SW 1271 (cell line): Measurements from ENCODE around the gene FAM184B.
A peak's percentile ranks its signal among the peaks of the same experiment; 100 is the strongest.

ENCODE experiments used
- DNase-seq, 2 experiments: peaks; one replicate each; lab custom pipeline; 2025; lab: John Stamatoyannopoulos, UW

FAM184B gene

DNA sequence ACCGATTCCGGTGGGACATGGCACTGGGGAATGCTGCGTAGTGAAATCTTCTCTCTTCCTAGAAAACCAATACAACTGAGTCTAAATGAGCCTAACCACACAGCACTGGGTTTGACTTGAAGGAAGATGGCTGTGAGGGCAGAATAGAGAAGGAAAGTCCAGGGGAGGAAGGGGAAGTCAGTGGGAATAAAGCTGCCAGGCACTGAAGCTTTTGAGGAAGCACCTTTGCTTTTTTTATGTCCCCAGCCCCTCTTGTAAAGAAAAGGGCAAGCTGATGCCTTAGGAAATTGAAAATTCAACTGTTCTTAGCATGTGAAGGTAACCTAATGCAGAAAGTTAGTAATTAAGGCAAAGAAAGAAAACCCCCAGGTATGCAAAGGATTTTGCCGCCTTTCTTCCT is 146.4 kb downstream of the FAM184B start:
- DNase-seq = no peak

DNA sequence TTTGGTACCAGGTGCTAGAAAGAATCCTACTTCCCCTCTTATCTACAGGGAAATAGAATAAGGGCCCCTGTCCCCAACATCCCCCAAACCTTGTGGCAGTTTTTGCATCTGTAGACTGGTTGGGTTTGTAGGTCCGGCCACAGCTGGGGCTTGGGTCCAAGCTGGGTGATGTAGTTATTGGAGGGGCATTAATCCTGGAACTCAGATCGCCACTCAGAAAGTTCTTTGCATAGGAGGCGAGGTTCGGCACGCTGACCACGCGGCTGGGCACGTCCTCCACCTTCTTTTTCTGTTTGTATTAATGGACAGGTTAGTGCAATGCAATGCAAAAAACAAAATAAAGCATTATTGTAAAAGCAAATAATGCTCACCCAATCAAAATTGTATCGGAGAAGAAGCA is 147.8 kb downstream of the FAM184B start:
- DNase-seq = no peak

DNA sequence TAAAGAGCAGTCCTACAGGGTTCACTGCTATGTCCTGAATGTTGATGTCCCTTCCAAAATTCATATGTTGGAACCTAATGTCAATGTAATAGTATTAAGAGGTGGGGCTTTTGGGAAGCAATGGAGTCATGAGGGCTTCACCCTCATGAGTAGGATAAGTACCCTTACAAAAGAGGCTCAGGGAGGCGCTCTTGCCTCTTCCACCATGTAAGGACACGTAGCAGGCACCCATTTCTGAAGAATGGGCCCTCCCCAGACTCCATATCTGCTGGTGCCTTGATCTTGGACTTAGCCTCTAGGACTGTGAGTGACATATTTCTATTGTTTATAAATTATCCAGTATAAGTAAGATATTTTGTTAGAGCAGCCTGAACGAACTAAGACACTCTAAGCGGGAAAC is 151.2 kb downstream of the FAM184B start:
- no peak for DNase-seq

DNA sequence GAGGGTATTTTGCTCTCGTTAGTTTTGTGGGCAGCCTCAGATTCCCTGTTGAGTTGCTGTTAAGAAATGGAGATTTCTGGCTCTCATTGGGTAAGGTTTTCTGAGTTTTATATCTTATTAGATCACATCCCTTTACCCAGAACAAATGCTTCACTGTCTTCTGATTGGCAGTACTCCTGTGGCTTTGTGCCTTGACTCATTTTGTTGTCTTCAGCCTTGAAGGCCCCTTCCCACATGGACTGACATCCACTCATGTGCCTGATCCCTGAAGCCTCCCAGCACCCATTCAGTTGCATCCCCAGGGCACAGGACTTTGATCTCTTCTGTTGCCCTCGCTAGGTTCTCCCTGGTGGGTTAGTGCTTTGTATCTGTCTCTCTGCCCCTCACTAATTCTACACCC is 156.6 kb downstream of the FAM184B start:
- no peak for DNase-seq

DNA sequence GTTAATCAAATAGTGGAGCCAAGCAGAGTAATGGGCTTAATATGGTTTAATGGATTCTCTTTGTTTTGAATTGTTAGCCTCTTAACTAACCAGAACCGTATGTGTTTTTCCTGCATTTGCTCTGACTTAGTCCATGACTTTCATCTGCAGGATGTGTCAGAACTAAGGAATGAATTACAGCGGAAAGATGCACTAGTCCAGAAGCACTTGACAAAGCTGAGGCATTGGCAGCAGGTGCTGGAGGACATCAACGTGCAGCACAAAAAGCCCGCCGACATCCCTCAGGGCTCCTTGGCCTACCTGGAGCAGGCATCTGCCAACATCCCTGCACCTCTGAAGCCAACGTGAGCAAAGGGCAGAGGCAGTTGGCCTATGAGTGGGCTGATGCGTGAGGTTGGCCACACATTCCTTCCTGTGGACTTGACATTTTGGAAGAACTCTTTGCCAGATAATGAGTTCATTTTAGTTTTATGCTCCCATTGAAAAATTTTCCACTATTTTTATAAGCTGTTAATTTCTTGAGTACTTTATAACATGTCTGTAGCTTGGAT is 157.9 kb downstream of the FAM184B start:
- DNase-seq = no peak

DNA sequence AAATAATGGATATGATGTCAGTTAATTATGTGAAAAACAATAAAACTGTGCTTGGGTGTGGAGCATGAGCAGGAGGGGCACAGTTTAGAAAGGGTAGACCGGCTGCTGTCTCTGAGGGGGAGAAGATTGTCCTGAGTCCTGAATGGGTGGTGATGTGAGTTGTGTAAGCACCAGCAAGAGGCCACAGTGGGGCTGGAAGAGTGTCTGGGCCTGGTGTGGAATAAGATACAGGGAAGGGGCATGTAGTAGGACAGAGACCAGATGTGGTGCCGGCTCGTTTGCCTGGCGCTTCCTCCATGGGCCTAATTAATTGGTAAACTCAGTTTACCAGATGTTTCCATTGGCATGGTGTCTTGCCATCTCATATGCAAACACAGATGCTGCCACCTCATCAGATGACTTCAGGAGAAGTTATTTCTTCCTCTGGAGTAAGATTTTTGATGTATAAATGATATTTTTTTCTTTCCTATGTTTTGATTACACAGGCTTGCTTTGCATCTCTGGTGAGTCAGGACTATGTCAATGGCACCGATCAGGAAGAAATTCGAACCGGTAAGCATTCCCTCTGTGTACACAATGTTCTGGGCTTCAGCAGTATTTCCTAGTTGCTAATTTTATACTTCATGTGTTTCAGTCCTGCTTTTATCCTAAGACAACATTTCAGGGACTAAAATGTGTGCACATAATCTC is 161.9 kb downstream of the FAM184B start:
- DNase-seq = no peak

DNA sequence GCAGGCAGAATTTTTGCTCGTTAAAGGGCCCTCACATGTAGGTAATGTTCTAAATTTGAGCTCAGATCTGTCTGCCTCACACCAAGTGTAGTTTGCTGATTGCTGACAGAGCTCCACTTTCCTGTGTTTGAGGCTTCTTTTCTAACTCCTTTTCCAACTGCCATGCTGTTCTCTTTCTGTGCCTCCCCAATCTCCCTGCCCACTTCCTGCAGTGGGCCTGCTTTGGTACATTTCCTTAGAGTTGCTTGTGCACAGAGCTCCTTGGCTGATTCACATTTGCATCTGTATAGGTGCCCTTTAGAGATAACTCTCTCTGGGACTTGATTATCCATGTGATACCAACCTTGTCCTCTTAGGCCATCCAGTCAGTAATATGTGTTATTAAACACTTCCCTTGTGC is 162.5 kb downstream of the FAM184B start:
- no peak for DNase-seq

DNA sequence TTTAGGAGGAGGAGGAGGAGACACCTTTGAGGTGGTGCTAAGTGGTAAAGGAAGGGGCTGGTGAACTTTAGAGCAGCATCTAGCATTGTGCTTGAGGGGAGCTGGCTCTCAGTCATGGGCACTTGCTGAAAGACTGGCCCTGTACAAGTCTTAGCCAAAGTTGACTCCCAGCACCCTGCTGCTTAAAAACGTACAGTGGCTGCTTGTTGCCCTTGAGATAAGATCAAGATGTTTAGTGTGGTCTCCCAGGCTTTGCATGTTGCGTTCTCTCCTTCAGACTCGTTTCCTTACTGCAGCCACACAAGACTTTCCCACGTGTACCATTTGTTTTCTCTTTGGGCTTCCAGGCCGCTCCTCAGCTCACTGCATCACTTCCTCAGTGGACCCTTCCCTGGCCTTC is 165.1 kb downstream of the FAM184B start:
- no peak for DNase-seq

DNA sequence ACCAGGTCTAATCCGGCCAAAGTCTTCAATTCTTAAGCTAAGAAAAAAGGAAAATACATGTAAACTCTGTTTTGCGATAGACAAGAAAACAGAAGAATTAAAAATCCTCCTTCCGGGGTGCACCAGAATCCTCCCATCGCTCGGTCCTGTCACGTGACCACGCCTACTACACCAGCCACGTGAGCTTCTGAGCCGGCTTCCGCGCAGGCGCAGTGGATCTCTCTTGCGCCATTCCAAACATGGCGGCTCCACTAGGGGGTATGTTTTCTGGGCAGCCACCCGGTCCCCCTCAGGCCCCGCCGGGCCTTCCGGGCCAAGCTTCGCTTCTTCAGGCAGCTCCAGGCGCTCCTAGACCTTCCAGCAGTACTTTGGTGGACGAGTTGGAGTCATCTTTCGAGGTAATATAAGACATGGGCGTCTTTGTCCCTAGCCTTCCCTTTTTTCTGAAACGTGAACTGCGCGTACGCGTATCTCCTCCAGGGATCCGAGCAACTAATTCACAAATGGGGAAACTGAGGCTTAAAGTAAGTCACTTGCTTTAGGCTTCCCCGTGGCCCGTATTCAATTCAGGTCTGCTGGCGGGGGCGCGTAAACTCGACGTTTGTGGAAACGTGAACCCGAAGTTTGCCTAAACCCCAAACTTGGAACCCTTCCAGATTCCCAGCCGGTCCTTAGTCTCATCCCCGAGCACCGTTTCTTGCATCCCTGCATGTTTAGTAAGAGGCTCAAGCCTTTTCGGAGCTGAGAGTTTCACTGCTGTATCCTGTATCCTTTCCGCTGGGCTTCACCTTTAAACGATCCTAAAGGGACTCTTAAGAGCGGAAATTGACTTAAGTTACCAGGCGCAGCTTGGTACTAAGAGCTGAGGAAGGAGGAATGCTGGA is 166.8 kb downstream of the FAM184B start, which contains the start of gene MED28:
TSS of gene MED28 (plus strand) at position 226 of the 884 bp plus-strand sequence. CDS start at position 240, 14 bp downstream.
- DNase-seq = peak; percentile 73 to 91

DNA sequence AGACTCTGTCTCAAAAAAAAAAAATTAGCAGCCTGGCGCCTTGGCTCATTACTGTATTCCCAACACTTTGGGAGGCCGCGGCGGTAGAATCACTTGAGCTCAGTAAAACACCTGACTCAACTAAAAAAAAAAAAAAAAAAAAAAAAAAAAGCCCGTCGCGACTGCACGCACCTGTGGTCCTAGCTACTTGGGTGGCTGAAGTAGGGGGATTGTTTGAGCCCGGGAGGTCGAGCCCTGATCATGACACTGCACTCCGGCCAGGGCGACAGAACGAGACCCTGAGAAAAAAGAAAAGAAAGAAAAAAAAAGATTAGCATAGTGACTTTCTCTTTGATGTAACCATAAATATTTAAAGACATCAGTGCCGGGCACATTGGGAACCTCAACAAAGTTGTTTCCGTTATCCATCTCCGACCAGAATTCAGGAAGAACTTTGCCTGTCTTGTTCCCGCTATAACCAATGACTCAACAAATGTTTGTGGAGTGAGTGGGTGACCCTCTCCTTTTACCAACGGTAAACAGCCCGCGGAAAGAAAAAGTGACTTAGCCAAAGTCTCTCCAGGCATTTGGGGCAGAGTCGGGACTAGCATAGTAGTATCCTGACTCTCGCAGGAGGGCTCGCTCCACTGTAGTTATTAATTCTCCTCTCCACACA is 167.5 kb downstream of the FAM184B start:
- DNase-seq = peak in 1 of 2 experiments; percentile 30

DNA sequence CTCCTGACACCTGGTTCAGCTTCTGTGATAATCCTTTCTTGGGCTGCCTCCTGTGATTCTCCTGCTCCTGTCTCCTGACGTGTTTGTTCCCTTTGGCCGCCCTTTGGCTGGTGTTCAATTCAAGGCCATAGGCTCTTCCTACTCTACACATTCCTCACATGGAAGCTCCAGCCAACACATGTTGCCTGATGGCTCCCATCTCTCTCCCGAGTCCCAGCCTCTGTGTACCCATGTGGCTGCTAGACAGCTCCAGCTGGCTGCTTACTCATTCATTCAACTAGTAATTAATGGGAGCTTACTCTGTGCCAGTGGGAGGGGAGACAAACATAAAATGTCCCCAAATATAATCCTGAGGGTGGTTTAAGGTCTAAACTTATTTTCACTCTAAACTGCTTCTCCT is 176.2 kb downstream of the FAM184B start:
- DNase-seq = no peak

DNA sequence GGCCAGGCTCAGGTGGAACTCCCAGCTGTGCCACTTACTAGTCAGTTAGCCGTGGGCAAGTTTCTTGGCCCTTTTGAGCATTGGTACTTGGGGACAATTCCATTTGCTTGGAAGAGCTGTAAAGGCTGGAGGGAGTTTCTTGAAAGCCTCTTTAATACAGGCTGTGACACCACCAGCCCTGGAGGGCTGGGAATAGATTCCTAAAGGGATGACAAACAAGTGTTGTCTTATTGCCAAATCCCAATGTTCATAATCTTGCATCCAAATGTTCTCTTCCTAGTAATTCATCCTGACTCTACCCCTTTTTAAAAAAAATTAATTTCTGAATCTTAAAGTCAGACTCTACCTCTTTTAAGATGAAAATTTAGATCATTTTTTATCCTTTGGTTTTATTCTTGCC is 181.6 kb downstream of the FAM184B start:
- no peak for DNase-seq

DNA sequence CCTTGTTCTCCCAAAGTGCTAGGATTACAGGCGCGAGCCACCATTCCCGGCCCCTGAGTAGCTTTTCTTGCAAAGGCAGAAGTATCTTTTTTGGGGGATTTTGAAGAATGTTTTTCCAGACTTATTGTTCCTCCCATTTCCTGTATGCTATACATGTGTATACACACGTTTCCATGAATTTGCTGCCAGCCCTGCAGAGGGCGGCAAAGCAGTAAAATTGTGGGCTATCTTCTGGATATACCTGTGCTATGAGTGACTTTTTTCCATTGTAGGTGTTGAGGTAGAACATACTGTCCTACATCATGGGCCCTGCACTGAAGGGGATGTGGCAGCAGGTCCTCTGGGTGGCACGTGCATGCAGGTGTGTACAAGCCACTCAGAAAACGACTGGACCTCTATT is 183.9 kb downstream of the FAM184B start:
- peak in 1 of 2 experiments; percentile 29 for DNase-seq

DNA sequence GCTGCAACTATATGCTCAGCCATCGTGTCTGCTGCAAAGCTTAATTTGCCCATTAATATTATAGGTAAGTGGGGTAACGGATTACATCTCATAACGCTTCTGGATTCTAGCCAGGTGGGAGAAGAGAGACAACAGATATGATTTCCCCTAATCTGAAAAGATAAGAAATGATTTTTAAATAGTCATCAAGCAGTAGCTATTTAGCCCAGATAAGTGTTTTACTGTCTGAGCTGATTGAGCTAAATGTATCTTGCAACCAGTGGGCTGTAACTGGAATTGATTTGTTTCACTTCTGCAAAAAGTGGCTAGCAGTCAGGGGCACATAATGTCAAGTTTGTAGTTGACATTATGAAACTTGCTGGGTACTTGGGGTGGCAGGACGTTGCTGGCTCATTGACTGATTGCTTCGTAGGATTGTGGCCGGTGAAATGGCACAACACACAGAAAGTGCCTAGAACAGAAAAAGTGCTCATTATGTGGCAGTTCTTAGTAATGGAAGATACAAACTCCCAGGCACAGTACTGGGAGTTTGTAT is 185.9 kb downstream of the FAM184B start:
- DNase-seq = no peak

DNA sequence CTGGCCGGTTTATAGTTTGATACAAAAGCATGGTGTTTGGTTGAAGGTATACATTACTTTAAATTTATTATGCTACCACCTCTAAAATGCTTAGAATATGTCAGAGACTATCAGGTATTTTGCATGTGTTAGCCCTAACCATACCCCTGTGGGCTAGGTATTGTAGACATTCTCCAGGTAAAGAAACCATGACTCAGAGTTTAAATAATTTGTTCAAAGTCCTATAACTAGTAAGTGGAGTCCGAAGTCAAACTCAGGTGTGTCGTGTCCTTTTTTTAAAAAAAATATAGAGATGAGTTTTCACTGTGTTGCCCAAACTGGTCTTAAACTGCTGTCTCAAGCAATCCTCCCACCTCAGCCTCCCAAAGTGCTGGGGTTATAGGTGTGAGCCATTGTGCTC is 192.1 kb downstream of the FAM184B start:
- no peak for DNase-seq

DNA sequence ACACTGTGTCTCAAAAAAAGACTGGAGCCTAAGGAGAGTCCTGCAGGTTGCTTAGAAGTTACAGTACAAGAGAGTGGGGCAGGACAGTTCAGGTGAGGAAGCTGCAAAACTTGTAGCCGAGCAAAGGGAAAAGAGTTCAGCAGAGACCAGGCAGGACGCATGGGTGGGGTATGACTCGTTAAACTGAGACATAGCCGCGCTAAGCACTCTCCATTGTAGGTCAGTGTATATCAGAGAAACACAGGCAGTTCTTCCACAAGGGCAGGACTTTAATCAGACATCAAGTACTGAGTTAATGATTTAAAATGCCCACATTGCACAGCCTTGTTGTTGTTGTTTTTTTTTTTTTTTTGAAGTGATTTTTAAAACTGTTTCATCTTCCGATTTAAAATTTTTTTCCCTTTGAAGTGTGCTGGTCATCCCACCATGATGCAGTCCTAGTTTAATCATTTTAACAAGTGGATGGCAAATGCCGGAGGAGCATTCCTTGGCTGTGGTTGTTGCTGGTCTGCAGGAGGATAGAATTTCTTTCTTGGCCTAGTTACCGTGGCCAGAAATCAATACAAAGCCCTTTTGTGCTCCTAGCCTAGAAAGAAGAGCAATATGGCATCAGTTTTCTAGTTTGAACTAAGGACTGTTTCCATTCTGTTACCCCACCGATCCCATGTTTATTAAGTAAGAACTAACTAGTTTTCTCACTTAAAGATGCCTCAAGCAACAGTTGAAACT is 194.2 kb downstream of the FAM184B start:
- DNase-seq = no peak

DNA sequence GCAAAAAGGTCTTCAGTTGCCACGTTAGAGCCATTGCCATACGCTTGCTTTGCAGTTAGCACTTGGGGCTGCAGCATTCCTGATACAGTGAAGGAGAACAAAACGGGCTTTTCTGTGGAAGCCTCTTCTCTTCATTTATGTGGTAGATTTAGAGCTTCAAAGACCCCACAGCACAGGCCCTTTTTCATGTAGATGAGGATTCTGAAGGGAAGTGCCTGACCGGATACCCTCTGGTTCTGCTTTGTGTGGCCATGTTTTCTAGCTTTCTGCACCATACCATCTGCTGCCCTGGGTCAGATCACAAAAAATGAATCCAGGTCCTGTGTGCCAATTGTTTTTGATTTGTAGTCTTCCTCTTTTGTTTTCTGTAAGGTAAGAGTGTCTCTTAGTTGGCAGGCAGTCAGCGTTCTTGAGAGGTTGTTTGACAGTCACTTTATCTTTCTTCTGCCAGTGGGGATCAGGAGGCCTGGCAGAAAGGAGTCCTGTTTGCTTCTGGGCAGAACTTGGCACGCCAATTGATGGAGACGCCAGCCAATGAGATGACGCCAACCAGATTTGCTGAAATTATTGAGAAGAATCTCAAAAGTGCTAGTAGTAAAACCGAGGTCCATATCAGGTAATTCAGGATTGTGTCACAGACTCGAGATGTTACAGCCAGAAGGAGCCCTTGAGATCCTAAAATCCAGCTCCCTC is 196.8 kb downstream of the FAM184B start:
- no peak for DNase-seq

DNA sequence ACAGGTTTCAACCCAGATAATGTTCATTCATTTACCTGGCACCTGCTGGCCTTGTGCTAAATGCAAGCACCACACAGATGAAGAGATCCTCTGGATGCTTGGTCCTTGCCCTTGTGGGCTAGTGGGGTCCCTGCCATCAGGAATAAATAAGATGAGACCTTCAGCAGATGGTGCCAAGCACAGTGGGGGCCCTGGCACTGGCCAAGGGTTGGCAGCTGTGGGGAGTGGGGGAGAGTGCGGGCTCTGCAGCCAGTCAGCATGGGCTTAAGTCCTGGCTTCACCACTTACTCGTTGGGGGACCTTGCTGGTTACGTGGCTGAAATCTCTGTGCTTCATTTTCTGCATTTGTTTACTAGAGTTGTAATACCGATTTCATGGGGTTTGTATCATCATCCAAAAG is 197.5 kb downstream of the FAM184B start:
- no peak for DNase-seq

DNA sequence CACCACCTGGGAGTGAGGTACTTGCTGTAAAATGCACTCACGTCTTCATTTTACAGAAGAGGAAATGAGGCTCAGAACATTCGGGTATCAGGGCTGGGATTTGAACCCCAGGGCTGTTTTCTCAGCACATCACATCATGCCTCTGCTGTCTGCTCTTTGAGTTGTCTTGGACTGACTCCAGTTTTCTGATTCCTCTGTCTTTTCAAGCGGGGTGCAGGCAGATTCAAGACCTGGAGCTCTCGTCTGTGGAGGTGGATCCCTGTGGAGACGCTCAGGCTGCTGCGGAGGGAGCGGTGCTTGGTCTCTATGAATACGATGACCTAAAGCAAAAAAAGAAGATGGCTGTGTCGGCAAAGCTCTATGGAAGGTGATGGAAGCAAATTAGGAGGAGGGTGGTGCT is 198.1 kb downstream of the FAM184B start:
- no peak for DNase-seq

DNA sequence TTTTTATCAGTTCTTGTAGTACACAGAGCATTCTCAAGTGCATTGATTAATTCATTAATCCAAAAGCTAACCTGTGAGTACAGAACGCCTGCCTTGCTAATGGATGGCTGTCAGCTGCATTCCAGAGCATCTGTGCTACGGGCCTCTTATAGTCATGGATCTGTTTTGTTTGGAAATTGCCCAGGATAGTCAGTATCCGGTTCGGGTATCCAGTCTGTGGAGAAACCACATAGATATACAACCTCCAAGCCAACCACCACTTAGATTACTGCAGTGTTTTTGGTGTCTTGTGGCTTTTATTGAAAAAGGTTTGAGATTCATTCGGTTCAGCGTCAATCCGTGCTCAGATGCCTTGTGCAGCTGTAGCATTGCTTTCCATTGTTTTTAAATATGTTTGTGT is 200.5 kb downstream of the FAM184B start:
- no peak for DNase-seq
